CD4-positive, alpha-beta T cell (primary cell): ENCODE results near the gene DAPK3. TPM values are rescaled to one million over a fixed set of nuclear protein-coding genes. Genes with fewer than 3 reads are reported as not detected.

Experiments used
- ATAC-seq: fragments of 200-7000 bp; cut with Tn5 transposase; one replicate; pipeline ENCODE4 v1.10.0; 2022; ENCODE audit warnings: mild to moderate bottlenecking; ENCODE audit not compliant: poor library complexity
- CTCF ChIA-PET: fragments of 350-600 bp; sonication (Branson Sonifier 250); formaldehyde crosslinking; loops from one replicate; lab custom pipeline; 2021; ENCODE audit warnings: antibody characterized with exemption, inconsistent platforms; lab: Charles Lee
- POLR2A ChIA-PET: fragments of 350-600 bp; sonication (Branson Sonifier 250); formaldehyde crosslinking; loops from one replicate; lab custom pipeline; 2021; ENCODE audit warnings: antibody characterized with exemption, inconsistent platforms; lab: Charles Lee
- DNase-seq, 14 experiments: peaks; one replicate each; pipeline ENCODE4 v3.0.0-alpha.2; 2013 to 2020; ENCODE audit warnings: mixed read lengths in 2 of 14
- H3K27ac ChIP-seq, 2 donors: one replicate each; pipeline versions ENCODE4 v1.5.1 to v1.7.0; 2013; ENCODE audit warnings: low read length in 2 of 2, low read depth in 1 of 2, mild to moderate bottlenecking in 1 of 2
- H3K27me3 ChIP-seq, 2 experiments: 1 replicate in 1 of 2; 2 replicates in 1 of 2; pipeline versions ENCODE4 v1.6.1 to v1.7.0; 2013; ENCODE audit warnings: low read length in 2 of 2, control low read depth in 1 of 2, mild to moderate bottlenecking in 1 of 2, moderate library complexity in 1 of 2; ENCODE audit not compliant: insufficient read depth in 2 of 2, control insufficient read depth in 1 of 2
- H3K36me3 ChIP-seq: one replicate; pipeline ENCODE4 v1.6.1; 2013; ENCODE audit warnings: low read length, control low read depth; ENCODE audit not compliant: insufficient read depth
- H3K4me1 ChIP-seq: one replicate; pipeline ENCODE4 v1.6.1; 2013; ENCODE audit warnings: low read length, control low read depth; ENCODE audit not compliant: insufficient read depth
- H3K4me3 ChIP-seq: one replicate; pipeline ENCODE4 v1.5.1; 2013; ENCODE audit warnings: mild to moderate bottlenecking, low read length, moderate library complexity
- H3K9me3 ChIP-seq, 2 experiments: 1 replicate in 1 of 2; 2 replicates in 1 of 2; pipeline versions ENCODE4 v1.6.1 to v1.7.0; 2013; ENCODE audit warnings: low read length in 2 of 2, mild to moderate bottlenecking in 2 of 2, control low read depth in 1 of 2, moderate library complexity in 1 of 2; ENCODE audit not compliant: control insufficient read depth in 1 of 2, insufficient read depth in 1 of 2
- H3K27ac Mint-ChIP-seq: one replicate; pipeline ENCODE4 v1.8.0; 2020; ENCODE audit warnings: mixed read lengths
- H3K27me3 Mint-ChIP-seq: one replicate; pipeline ENCODE4 v1.8.0; 2021; ENCODE audit warnings: mixed read lengths
- H3K36me3 Mint-ChIP-seq: one replicate; pipeline ENCODE4 v1.8.0; 2021; ENCODE audit warnings: low read depth, mixed read lengths
- H3K4me1 Mint-ChIP-seq: one replicate; pipeline ENCODE4 v1.8.0; 2021; ENCODE audit warnings: low read depth, mixed read lengths
- H3K4me3 Mint-ChIP-seq: one replicate; pipeline ENCODE4 v1.8.0; 2020; ENCODE audit warnings: mild to moderate bottlenecking, mixed read lengths
- H3K9me3 Mint-ChIP-seq: one replicate; pipeline ENCODE4 v1.8.0; 2020; ENCODE audit warnings: mixed read lengths
- intact Hi-C, 2 experiments: fragments of 100-400 bp; cut with DNase I in 1 of 2; cut with micrococcal nuclease in 1 of 2; formaldehyde crosslinking; loops; one replicate each; pipeline versions ENCODE4 v1.15.1 to v1.9.0; 2023 to 2025; cut with DNase I, micrococcal nuclease
- total RNA-seq, 174 experiments: library from RNA in 2 of 174; stranded (reverse) in 2 of 174; gene quantifications; one replicate each; pipeline ENCODE4 v1.2.3 and lab custom pipeline; 2021 to 2026
- TF ChIP-seq, protein P1 (sequence below): fragments of 200-600 bp; IDR thresholded peaks from one replicate; pipeline ENCODE4 v1.8.0; 2022; ENCODE audit warnings: antibody characterized with exemption, mild to moderate bottlenecking

Gene DAPK3
- total RNA-seq, 2 experiments from 2014 or later, result 21.1 to 22.9 TPM

DNA sequence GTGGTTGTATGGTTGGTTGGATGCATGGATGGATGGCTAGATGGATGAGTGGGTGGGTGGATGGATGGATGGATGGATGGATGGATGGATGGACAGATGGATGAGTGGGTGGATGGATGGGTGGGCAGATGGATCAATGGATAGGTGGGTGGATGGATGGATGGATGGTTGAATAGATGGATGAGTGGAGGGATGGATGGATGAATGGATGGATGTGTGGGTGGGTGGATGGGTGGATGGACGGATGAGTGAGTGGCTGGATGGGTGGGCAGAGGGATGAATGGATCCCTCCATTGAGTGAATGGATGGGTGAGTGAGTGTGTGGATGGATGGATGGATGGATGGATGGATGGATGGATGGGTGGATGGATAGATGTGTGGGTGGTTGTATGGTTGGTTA lies 47.0 kb downstream of the DAPK3 start:
- H3K27ac Mint-ChIP-seq, result no peak overlapping the region
- H3K36me3 Mint-ChIP-seq, result no peaks in the 10 kb centered on the region
- Histone ChIP-seq H3K36me3 (no peaks in the 10 kb centered on the region), H3K4me3 (no peak overlapping the region), H3K27me3 (no peaks in the 10 kb centered on the region), H3K27ac (no peak overlapping the region), H3K9me3 (peaks cover 9 to 42% of the 10 kb centered on the region in 2 experiments), H3K4me1 (no peaks in the 10 kb centered on the region)
- no peak for ATAC-seq
- no peak overlapping the region for H3K4me3 Mint-ChIP-seq
- DNase-seq, result no peak
- H3K9me3 Mint-ChIP-seq, result peaks cover 10% of the 10 kb centered on the region
- intact Hi-C loops, result no loop called here
- TF ChIP-seq, protein P1, sequence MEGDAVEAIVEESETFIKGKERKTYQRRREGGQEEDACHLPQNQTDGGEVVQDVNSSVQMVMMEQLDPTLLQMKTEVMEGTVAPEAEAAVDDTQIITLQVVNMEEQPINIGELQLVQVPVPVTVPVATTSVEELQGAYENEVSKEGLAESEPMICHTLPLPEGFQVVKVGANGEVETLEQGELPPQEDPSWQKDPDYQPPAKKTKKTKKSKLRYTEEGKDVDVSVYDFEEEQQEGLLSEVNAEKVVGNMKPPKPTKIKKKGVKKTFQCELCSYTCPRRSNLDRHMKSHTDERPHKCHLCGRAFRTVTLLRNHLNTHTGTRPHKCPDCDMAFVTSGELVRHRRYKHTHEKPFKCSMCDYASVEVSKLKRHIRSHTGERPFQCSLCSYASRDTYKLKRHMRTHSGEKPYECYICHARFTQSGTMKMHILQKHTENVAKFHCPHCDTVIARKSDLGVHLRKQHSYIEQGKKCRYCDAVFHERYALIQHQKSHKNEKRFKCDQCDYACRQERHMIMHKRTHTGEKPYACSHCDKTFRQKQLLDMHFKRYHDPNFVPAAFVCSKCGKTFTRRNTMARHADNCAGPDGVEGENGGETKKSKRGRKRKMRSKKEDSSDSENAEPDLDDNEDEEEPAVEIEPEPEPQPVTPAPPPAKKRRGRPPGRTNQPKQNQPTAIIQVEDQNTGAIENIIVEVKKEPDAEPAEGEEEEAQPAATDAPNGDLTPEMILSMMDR, result no peak
- ChIA-PET POLR2A (no interaction called here), CTCF (no interaction called here)
- no peaks in the 10 kb centered on the region for H3K4me1 Mint-ChIP-seq
- no peaks in the 10 kb centered on the region for H3K27me3 Mint-ChIP-seq

DNA sequence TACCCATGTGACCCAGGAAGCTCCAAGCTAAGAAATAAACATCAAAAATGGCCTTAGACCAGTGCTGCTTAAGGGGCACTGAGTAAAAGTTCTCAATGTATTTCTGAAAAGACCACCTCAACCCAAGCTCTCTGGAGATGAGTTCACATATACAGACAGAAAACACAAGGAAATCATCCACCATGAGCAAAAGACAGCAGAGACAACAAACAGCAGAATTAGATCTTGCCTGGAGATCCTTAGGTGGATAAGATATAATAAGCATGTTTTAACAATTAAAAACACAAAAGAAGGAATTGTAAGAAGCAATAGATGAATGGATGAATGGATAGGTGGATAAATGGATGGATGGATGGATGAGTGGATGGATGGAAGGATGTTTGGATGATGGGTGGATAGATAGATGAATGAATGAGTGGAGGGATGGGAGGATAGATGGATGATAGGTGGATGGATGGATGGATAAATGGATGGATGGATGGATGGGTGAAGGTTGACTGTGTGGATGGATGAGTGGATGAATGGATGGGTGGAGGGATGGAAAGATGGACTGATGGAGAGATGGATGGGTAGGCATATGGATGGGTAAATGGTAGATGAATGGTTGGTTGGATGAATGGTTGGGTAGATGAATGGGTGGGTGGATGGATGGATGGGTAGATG lies 47.7 kb downstream of the DAPK3 start:
- peaks cover 10% of the 10 kb centered on the region for H3K9me3 Mint-ChIP-seq
- no peaks in the 10 kb centered on the region for H3K4me1 Mint-ChIP-seq
- H3K27ac Mint-ChIP-seq, result no peak overlapping the region
- no peaks in the 10 kb centered on the region for H3K27me3 Mint-ChIP-seq
- Histone ChIP-seq H3K27ac (no peak overlapping the region), H3K27me3 (no peaks in the 10 kb centered on the region), H3K4me1 (no peaks in the 10 kb centered on the region), H3K4me3 (no peak overlapping the region), H3K36me3 (no peaks in the 10 kb centered on the region), H3K9me3 (peaks cover 9 to 47% of the 10 kb centered on the region in 2 experiments)
- no peak for DNase-seq
- CTCF ChIA-PET, result no interaction called here
- H3K4me3 Mint-ChIP-seq, result no peak overlapping the region
- intact Hi-C loops, result no loop called here
- ATAC-seq, result no peak
- TF ChIP-seq, protein P1, result no peak
- H3K36me3 Mint-ChIP-seq, result no peaks in the 10 kb centered on the region
- POLR2A ChIA-PET, result no interaction called here

DNA sequence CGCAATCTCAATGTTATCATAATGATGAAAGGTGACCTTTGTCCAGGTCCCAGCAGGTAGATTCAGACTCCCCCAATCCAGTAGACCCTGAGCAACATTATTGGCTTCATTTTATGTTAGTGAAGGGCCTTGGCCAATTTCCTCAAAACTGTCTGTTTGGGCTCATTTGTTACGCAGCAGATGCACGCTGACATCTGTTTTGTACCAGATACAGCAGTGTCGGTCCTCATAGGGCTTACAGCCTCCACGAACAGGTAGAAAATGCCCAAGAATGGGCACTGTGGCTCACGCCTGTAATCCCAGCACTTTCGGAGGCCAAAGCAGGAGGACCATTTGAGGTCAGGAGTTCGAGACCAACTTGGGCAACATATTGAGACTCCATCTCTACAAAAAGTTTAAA lies 51.1 kb downstream of the DAPK3 start:
- Histone ChIP-seq H3K9me3 (peaks cover 9 to 45% of the 10 kb centered on the region in 2 experiments), H3K36me3 (no peaks in the 10 kb centered on the region), H3K4me1 (no peaks in the 10 kb centered on the region), H3K27me3 (no peaks in the 10 kb centered on the region), H3K4me3 (no peak overlapping the region), H3K27ac (no peak overlapping the region)
- H3K4me1 Mint-ChIP-seq, result no peaks in the 10 kb centered on the region
- POLR2A ChIA-PET, result no interaction called here
- TF ChIP-seq, protein P1, result no peak
- no peak overlapping the region for H3K4me3 Mint-ChIP-seq
- no peak for ATAC-seq
- peaks cover 3% of the 10 kb centered on the region for H3K27me3 Mint-ChIP-seq
- H3K27ac Mint-ChIP-seq, result no peak overlapping the region
- intact Hi-C loops, result no loop called here
- peaks cover 10% of the 10 kb centered on the region for H3K9me3 Mint-ChIP-seq
- no peaks in the 10 kb centered on the region for H3K36me3 Mint-ChIP-seq
- DNase-seq, result no peak
- CTCF ChIA-PET, result no interaction called here
